Activated CD4-positive, alpha-beta T cell treated with anti-CD3 and anti-CD28 coated beads for 48 hours (primary cell): ENCODE data around the gene LPP.

Source experiments
- DNase-seq: peaks from one replicate; pipeline ENCODE4 v3.0.0-alpha.2; 2020

Gene LPP

DNA sequence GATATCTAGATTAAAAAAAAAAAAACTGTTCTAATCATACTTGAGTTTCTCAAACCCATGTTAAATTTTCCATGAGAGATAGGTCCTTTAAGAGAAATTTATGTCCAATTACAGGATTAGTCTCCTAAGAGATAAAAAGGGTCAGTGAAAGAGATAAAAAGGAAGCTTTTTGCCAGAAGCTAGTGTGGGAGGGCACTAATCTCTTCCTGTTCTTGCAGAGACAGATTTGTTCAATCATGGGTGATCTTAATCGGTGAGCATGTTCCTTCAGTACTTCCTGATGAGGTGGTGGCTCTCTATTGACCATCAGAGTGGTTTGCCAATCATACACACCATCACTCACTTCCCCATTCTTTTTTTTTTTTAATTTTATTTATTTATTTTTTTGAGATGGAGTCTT is 16.9 kb upstream of the LPP start:
- no peak for DNase-seq

DNA sequence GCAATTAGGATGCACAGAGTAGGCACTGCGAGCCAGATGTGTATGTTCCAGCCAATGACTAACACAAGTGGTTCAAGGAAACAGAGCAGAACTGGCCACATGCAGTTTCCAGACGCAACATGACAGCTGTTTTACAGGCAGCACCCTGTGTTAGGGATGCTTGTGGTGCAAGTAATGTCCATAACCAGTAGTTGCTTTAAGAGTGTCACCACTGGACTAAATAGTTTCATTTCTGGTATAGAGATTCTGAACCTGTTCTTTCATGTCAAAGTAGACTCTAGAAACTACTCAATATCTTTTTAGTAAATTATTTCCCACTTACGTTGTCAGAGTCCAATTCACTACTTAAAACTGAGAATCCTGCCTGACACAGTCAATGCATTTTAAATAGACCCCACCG is 14.5 kb upstream of the LPP start:
- DNase-seq, result no peak

DNA sequence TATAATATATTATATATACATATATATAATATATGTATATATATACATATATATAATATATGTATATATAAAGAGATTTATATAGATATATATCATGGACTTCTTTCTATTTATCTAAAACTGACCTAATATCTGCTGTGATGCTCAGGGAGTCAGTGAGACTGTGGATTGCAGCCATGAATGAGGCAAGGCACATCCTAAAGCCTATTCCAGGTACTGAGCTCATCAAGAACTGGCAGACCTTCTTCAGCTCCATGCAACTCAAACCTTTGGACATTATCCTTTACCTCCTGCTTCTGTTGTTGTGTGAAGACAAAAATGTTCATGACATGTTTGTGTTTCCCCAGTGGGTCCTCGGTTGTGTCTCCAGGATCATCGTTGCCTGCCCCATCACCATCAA is 7.7 kb upstream of the LPP start:
- no peak for DNase-seq

DNA sequence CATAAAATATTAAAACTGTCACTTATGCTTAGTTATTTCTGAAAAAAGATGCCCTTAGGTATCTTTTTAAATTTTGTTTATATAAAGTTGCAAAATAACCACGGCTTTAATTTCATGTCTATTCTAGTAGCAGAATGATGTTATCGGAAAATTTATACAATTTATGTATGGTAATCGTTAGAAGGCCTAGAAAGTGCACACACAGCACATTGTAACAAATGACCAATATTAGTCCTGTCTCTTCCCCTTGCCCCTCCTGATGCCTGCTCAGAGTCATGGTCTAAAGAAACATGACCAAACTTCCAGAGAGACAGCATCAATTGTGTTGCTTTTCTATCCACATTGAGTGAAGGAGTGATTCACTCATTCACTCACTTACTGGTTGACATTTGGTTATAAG is 6.2 kb upstream of the LPP start:
- no peak for DNase-seq

DNA sequence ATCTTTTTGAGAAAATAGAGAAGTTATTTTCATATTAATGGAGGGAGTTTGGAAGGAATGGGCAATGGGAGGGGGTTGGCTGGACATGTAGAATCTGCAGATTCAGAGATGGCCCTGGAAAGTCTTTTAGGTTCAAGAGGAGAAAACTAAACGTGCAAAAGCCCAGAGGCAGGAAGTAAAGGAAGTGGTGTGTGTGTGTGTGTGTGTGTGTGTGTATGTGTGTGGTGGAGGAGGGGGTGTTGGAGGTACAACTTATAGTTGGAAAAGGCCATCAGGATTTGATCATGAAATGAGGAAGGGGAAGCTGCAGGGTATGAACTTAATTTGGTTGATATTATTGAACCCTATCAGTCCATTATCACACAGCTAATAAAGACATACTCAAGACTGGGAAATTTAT is 5.6 kb upstream of the LPP start:
- no peak for DNase-seq

DNA sequence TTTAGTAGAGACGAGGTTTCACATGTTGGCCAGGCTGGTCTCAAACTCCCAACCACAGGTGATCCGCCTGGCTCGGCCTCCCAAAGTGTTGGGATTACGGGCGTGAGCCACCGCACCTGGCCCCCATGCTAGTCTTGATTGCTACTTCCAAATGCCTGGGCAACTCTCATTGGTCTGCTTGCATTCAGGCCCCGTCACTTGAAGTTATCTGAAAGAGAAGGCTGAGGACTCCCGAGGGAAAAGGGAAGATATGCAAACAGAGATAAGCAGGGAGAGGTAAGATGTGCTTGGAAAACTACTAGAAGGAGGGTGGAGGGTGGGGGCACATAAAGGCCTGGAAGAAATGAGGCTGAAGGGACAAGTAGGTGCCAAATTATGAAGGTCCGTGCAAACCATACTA is 4.4 kb upstream of the LPP start:
- DNase-seq, result no peak

DNA sequence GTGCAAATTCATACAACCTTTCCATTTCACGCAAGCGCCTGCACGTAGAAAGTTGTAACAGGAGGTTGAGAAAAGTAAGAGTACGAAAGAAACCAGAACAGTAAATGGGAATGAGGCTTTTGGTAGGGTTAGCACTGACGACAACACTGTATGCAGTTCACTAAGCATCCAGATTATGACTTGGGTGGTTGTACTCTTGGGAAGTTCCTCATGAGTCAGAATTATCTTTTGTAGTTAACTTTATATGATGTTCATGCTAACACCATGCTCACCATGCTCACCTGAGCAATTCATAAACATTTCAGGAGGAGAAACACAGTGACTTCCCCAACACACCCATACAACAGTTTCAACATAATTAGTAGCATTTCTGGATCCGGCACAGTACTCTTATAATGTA is 3.0 kb upstream of the LPP start:
- no peak for DNase-seq

DNA sequence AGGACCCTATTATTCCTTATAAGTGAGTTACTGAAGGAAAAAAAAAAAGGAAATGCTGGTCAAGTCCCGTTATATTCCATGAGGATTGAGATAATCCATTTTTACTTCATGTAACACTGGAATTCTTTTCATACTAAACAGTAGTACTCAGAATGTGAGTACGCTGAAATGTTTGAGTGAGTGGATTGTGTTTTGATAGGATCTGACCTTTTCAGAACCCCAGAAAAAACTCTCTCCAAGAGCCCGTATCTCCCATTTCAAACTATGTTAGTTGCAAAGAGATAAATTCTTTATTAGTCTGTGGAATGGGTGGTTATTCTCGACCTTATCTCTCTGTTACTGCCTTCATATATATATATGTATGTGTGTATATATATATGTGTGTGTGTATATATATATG is 2.5 kb upstream of the LPP start:
- DNase-seq, result no peak

DNA sequence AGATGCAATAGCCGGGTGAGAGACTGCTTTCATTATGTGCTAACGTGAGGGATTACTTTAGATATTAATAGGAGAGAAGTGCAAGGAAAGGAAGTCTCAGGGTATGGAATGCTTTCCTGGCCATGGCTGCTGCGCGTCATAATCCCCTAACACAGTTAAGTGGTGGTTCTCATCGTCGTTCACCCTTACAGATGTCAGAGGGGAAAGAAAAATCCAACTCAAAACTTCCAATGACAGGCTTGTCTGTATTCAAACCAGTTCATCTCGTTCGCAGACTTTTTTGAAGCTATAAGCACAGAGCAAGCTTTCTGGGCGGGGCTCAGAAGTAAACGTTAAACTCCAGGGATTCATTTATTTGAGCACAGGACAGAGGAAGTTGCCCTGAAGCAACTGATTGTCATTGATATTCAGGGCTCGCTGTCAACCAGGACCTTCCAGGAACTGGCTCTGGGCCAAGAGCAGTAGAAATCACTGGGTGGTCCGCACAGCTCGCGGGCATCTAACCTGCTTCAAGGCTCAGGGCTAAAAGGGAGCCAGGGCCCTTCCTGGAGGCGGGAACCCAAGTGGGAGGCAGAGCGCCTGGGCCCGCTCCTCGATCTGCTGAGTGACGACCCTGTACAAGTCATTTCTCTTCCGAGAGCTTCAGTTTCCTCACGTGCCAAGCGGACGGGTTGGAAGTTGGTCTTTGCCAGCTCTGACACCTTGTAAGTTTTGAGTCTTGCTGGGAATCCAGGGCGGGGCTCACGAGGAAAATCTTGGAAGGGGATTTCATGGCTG is 1.1 kb upstream of the LPP start:
- DNase-seq, result peak; percentile 25

DNA sequence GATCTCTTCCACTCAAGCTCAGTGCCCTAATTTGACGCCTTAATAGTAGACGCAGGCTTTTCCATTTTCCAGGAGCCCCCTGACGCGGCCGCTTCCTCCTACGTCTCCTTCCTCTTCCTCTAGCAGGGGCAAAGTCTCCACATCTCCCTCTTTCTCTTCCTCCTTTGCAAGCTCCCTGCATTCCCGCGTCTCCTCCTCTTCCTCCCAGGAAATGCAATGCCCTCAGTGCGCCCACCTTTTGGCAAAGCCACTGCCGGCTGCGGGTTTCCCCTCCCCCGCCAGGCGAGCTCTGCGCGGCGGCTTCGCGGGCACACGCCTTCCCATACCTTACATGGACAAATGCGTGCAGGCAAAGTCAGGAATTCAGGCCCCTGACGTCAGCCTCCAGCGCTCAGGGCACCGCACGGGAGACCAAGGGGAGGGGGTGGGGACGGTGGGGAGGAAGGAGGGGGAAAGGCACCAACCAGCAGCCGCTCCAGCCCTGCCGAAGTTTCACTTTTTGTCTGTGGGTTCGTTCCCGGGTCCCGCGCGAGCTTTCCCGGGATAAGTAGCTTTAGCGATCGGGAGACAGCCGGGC is 432 bp upstream of the LPP start:
- peak; percentile 52 for DNase-seq

DNA sequence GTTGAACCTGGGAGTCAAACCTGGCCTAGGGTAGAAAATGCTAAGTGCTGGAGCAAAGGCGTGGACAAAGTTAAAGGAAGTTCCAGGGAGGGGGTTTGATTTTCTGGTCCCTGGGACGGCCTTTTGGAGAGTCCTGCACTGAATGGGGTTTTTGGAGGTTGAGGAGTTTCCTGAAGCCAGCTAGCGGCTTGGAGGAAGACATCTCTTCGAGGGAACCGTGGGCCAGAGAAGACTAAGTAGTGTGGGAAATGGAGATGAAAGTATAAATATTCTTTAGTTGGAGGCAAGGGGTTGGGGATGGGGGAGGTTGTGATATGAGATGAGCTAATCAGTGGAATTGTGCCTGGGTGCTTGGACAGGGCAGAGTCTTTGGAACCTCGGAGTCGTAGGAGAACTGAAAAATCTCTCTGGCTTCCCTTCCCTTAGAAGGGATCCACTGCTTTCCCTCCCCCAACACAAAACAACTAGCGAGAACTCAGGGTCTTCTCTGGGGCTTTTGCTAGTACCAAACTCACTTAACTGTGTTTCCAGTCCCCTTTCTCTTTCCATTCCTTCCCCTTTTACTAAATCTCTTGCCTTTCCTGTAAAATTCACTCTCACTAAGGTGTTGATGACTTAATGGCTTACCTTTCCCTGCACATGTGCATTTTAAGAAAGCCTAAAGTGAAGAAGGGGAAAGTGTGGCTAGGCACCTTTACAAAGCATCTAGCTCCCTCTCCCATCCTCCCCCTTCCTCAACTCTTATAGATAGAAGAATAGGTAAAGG is 1.0 kb downstream of the LPP start:
- DNase-seq, result no peak

DNA sequence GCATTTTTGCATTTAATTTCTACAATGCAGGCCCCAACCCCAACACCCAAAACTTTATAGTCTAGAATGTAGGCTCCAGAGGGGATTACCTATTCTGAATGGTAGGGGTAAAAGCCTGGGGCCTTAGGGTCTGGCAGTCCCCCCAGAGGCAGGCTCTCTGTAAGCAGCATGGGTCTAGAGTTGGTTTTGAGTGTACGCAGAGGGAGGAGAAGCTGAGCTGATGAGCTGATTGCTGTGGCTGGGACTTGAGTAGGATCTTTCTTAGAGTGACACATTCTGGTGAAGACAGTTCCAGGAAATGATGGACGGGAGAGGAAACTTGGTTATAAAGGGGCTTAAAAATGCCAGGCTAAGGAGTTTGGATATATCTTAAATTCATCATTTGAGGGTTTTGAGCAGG is 2.1 kb downstream of the LPP start:
- peak; percentile 45 for DNase-seq

DNA sequence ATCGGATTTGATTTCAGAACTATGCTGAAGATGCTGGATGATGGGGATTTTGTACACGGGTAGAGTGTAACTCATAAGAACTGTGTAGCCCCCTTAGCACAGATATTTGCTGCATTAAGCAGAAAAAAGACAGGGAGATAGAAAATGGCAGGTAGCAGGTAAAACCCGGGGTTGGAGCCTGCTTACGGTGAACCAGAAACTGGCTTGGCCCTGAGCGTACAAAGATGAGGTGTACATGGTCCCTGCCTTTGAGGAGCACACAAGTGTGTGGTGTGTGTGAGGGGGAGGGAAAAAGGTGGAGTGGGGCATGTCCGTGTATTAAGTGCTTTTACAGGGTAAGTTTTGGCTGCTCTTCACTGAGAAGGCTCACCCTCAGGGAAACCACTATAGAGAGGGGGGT is 3.5 kb downstream of the LPP start:
- DNase-seq, result no peak

DNA sequence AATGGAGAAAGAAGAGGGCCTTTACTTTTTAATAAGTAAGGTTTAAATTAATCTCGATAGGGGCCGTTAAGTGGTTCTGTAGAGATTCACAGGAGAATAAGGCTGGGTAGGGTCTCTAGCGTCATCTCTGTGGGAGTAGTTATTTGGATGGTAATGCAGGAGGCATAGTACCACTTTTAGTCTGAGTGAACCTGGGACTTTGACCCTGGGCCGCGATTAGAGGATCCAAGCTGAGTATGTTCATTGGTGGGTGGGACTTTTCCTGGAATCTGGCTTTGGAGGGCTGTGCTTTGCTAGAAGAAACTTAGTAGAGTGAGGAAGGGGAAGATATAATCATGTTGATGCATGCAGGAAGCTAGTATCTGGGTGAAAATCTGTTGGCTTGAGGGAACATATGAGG is 4.0 kb downstream of the LPP start:
- no peak for DNase-seq

DNA sequence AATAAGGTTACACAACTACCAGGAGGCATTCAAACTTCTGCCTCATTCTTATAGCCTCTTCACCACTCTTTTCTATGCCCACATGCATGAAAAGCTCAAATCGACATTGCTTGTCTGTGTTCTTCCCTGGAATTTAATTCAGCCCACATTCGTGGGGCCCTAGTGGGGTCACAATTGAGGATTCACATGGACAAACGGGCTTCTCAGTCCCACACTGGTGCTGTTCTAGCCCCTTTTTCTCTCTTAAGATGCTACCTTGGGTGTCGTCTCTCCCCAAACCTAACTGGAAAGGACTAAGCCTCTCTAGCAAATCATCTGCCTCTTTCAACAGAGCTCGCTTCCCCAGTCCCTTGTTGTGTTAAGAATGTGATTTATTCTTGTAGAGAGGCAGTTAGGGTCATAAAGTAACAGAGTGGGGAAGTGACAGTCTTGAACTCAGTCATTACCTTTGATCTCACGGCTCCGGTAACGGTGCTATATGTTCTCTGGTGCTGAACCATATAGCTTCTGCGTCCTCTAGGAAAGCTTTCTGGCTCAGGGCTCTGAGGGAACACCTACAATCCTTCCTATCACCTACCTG is 4.9 kb downstream of the LPP start:
- DNase-seq, result no peak

DNA sequence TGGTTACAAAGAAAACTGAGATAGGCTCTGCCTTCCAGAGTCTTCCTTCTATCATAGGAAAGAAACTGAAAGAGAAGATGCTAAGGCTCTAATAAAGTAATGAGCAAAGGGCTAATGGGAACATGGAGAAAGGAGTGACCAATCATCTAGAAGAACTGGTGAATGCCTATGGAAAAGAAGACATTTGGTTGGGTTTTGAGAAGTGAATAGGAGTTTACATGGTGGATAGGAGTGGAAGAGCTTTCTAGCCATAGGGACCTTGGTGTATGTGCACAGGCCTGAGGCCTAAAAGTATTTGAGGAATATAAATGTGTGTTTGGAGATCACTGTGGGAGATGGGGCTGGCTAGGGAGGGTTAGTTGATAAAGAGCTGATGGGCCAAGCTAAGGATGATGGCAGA is 6.8 kb downstream of the LPP start:
- no peak for DNase-seq

DNA sequence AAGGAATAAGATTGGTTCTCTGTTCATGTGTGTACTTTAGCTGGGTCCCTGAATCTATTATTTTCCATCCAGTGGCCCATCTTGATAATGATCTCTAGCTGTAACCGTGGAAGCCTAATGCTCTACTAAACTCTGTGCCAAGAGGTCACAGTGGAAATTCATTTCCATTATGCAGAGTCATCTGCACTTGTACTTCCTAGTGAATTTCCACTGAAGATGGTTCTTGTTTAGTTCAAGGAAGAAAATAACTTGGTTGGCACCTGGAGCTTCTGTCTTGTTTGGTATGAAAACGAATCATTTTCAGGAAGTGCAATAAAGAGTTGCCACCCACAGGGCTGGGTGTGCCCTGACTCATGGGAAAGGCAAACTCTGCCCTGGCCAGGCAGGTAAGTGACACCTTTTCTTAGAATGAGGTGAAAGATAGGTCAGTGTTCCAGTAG is 10.3 kb downstream of the LPP start:
- DNase-seq, result peak; percentile 51

DNA sequence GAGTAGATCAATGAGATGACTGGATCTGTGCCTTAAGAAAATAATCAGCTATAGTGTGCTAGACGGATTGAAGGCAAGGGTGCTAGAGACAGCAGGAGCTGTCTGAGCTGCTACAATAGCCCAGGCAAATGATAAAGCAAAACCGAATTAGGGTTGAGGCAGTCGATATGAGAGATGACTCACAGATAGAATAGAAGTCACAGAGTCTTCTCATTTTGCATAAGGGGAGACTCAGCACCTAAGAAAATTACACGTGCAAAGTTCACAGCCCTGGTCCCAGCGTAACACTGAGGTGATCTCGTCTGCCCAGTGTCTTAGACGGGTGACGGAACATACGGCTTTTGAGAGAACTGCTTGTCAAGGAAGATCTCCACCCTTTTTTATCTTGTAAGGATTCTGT is 11.6 kb downstream of the LPP start:
- peak; percentile 61 for DNase-seq

DNA sequence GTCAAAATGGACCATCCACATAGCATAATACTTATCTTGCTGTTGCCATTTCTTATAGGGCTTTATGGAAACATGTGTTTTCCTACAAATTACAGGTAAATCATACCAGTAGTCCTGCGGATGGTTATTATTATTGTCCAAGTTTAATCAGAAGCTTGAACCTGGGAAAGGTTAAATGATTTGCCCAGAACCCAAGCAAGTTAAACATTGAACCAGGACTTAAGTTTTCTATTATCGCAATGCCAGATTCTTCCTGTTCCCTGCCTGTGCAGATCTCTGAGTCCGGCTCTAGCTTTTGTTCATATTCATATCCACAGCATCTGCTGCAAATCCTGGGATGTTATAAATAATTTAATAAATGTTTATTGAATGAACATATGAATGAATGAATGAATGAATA is 12.5 kb downstream of the LPP start:
- DNase-seq, result no peak

DNA sequence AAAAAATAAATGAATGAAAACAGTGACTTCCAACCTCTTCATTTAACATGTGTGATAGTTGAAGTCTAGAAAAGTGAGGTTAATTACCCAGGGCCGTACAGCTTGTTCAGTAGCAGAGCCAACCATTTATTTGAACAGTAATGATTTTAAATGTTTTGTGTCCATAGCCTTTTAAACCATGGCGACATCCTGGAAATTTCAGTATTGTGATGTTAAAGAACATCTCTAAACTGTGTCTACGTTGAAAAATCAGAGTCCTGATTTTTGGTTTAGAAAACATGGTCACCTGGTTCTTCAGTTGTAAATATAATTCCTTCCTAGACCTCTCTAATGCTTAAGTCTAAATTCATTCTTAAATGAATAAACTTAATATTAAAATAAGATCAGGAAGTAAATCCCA is 14.2 kb downstream of the LPP start:
- DNase-seq, result no peak

DNA sequence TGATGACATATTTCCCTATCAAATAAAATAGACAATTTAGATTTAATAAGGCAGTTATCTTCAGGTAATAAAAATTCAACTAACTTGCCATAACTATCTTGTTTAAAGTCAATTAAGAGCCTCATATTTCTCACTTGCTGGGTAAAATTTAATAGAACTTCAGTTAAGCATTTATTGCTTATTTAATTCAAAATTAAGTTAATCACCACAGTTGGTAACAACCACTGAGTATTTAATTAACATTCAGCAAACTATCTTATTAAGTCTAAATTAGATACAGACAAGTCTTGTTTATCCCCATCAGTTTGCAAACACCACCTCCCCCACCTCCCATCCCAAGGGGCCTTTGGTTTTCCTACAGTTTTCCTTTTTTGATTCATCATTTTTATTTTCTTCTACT is 14.7 kb downstream of the LPP start:
- DNase-seq, result no peak

DNA sequence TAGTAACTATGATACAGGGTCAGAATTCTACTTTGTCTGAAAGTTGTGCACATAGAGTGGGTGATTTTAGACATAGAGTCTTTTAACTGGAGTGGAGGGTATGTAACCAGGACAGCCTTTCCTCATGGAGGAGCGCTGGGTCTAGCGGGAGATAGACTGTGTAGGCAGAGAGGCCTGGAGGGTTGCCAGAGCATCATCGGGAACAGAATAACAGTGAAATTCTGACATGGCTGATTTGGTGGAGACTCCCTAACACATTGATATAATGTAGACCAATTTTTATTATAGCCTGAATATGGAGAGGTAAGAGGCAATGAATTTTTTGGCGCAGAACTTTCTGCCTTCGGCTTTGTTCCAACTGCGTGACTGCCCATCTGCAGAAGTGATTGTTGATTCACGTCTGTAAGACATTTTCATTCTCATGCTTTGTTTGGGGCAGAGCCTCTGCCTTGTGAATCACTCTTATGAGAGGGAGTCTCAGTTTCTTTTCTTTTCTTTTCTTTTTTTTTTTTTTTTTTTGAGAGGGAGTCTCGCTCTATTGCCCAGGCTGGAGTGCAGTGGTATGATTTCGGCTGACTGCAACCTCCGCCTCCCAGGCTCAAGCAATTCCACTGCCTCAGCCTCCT is 16.0 kb downstream of the LPP start:
- DNase-seq, result peak; percentile 32
